H9 (cell line): Measurements from ENCODE around the gene FAF1. TPM values are rescaled to one million over a fixed set of nuclear protein-coding genes. Genes with fewer than 3 reads are reported as not detected.
A peak's percentile ranks its signal among the peaks of the same experiment; 100 is the strongest.

Experiments
- DNase-seq: peaks from one replicate; pipeline ENCODE4 v3.0.0-alpha.2; 2017
- H2AFZ ChIP-seq: one replicate; pipeline ENCODE4 v1.6.1; 2013; ENCODE audit warnings: mild to moderate bottlenecking, low read length, control low read depth, moderate library complexity
- H2AK5ac ChIP-seq: 2 replicates; pipeline ENCODE4 v1.6.1; 2013; ENCODE audit warnings: low read length, control low read depth, mixed read lengths; ENCODE audit not compliant: insufficient read length
- H2BK120ac ChIP-seq: one replicate; pipeline ENCODE4 v1.6.1; 2013; ENCODE audit warnings: low read depth, mild to moderate bottlenecking, low read length, control low read depth, inconsistent platforms; ENCODE audit not compliant: poor library complexity, severe bottlenecking
- H2BK12ac ChIP-seq: 2 replicates; pipeline ENCODE4 v1.6.1; 2013; ENCODE audit warnings: low read length, control low read depth, mixed read lengths, low read depth; ENCODE audit not compliant: insufficient read length
- H2BK15ac ChIP-seq: 2 replicates; pipeline ENCODE4 v1.6.1; 2013; ENCODE audit warnings: low read depth, low read length, control low read depth
- H2BK20ac ChIP-seq: one replicate; pipeline ENCODE4 v1.6.1; 2013; ENCODE audit warnings: low read depth, mild to moderate bottlenecking, low read length, control low read depth, inconsistent platforms; ENCODE audit not compliant: poor library complexity, severe bottlenecking
- H2BK5ac ChIP-seq: 2 replicates; pipeline ENCODE4 v1.6.1; 2013; ENCODE audit warnings: low read length, control low read depth, mixed read lengths; ENCODE audit not compliant: insufficient read length
- H3K14ac ChIP-seq: 2 replicates; pipeline ENCODE4 v1.6.1; 2013; ENCODE audit warnings: low read length, control low read depth; ENCODE audit not compliant: insufficient read depth
- H3K18ac ChIP-seq: 2 replicates; pipeline ENCODE4 v1.6.1; 2013; ENCODE audit warnings: low read depth, mild to moderate bottlenecking, mixed read lengths, low read length, control low read depth; ENCODE audit not compliant: insufficient read length
- H3K23ac ChIP-seq: 2 replicates; pipeline ENCODE4 v1.6.1; 2013; ENCODE audit warnings: low read length, control low read depth, mixed read lengths, low read depth; ENCODE audit not compliant: insufficient read length
- H3K23me2 ChIP-seq: 2 replicates; pipeline ENCODE4 v1.6.1; 2013; ENCODE audit warnings: low read depth, mild to moderate bottlenecking, mixed read lengths, low read length, control low read depth; ENCODE audit not compliant: insufficient read length, poor library complexity, severe bottlenecking
- H3K27ac ChIP-seq: 2 replicates; pipeline ENCODE4 v1.5.1; 2013; ENCODE audit warnings: low read length, control low read depth, mixed read lengths, low read depth; ENCODE audit not compliant: insufficient read length
- H3K27me3 ChIP-seq: 2 replicates; pipeline ENCODE4 v1.6.1; 2013; ENCODE audit warnings: low read length, control low read depth, inconsistent platforms; ENCODE audit not compliant: insufficient read depth
- H3K4ac ChIP-seq: 2 replicates; pipeline ENCODE4 v1.6.1; 2013; ENCODE audit warnings: low read depth, mild to moderate bottlenecking, control low read depth, inconsistent platforms, low read length, moderate library complexity
- H3K4me1 ChIP-seq: 2 replicates; pipeline ENCODE4 v1.6.1; 2013; ENCODE audit warnings: low read length, control low read depth, inconsistent platforms; ENCODE audit not compliant: insufficient read depth
- H3K4me2 ChIP-seq: 2 replicates; pipeline ENCODE4 v1.6.1; 2013; ENCODE audit warnings: low read length, control low read depth, mixed read lengths; ENCODE audit not compliant: insufficient read length, insufficient read depth
- H3K56ac ChIP-seq: 2 replicates; pipeline ENCODE4 v1.6.1; 2013; ENCODE audit warnings: low read depth, mild to moderate bottlenecking, mixed read lengths, low read length, control low read depth; ENCODE audit not compliant: insufficient read length
- H3K79me1 ChIP-seq: 2 replicates; pipeline ENCODE4 v1.6.1; 2013; ENCODE audit warnings: low read depth, mild to moderate bottlenecking, moderate library complexity, low read length, control low read depth, inconsistent platforms; ENCODE audit not compliant: insufficient read depth, poor library complexity, severe bottlenecking
- H3K79me2 ChIP-seq: 2 replicates; pipeline ENCODE4 v1.6.1; 2013; ENCODE audit warnings: low read length, control low read depth, inconsistent platforms; ENCODE audit not compliant: insufficient read depth
- H3K9ac ChIP-seq: 2 replicates; pipeline ENCODE4 v1.6.1; 2013; ENCODE audit warnings: low read length, control low read depth, mixed read lengths; ENCODE audit not compliant: insufficient read length; ENCODE audit errors: extremely low read depth
- H3K9me3 ChIP-seq: one replicate; pipeline ENCODE4 v1.6.1; 2013; ENCODE audit warnings: low read depth, low read length, inconsistent platforms; ENCODE audit not compliant: control insufficient read depth
- H3T11ph ChIP-seq: one replicate; pipeline ENCODE4 v1.6.1; 2013; ENCODE audit warnings: mild to moderate bottlenecking, low read length, control low read depth, inconsistent platforms
- H4K20me1 ChIP-seq: one replicate; pipeline ENCODE4 v1.6.1; 2013; ENCODE audit not compliant: control insufficient read depth, insufficient read length, insufficient read depth
- H4K5ac ChIP-seq: 2 replicates; pipeline ENCODE4 v1.6.1; 2013; ENCODE audit warnings: low read depth, mild to moderate bottlenecking, mixed read lengths, low read length, control low read depth; ENCODE audit not compliant: insufficient read length
- H4K8ac ChIP-seq: replicated peaks from 2 replicates; pipeline ENCODE4 v1.6.1; 2013; ENCODE audit warnings: low read length, control low read depth, mixed read lengths, low read depth; ENCODE audit not compliant: insufficient read length
- H4K91ac ChIP-seq: 2 replicates; pipeline ENCODE4 v1.6.1; 2013; ENCODE audit warnings: low read depth, mild to moderate bottlenecking, moderate library complexity, mixed read lengths, low read length, control low read depth; ENCODE audit not compliant: insufficient read length
- H3K27ac Mint-ChIP-seq, 3 experiments: 2 replicates in 2 of 3; 3 replicates in 1 of 3; pipeline ENCODE4 v1.8.0; 2020 to 2021; ENCODE audit warnings: mixed read lengths in 3 of 3, mild to moderate bottlenecking in 1 of 3, moderate library complexity in 1 of 3
- H3K27me3 Mint-ChIP-seq: 2 replicates; pipeline ENCODE4 v1.8.0; 2021; ENCODE audit warnings: low read depth, mild to moderate bottlenecking, moderate library complexity, mixed read lengths
- H3K36me3 Mint-ChIP-seq, 3 experiments: 2 replicates in 2 of 3; 3 replicates in 1 of 3; pipeline ENCODE4 v1.8.0; 2020 to 2021; ENCODE audit warnings: low read depth in 3 of 3, mixed read lengths in 3 of 3; ENCODE audit not compliant: insufficient read depth in 1 of 3
- H3K4me1 Mint-ChIP-seq, 2 experiments: 2 replicates each; pipeline ENCODE4 v1.8.0; 2020; ENCODE audit warnings: mixed read lengths in 2 of 2
- H3K4me3 Mint-ChIP-seq, 2 experiments: 2 replicates in 1 of 2; 3 replicates in 1 of 2; pipeline ENCODE4 v1.8.0; 2020 to 2021; ENCODE audit warnings: mild to moderate bottlenecking in 2 of 2, mixed read lengths in 2 of 2, moderate library complexity in 1 of 2
- H3K9me3 Mint-ChIP-seq, 2 experiments: 2 replicates in 1 of 2; 3 replicates in 1 of 2; pipeline ENCODE4 v1.8.0; 2020; ENCODE audit warnings: mild to moderate bottlenecking in 2 of 2, mixed read lengths in 2 of 2, moderate library complexity in 1 of 2
- WGBS: extraction: QIAGEN DNeasy Blood & Tissue Kit; methylation state at CpG from one replicate; pipeline ENCODE4 v1.1.7; 2013; ENCODE audit warnings: missing lambda C conversion rate, low lambda C conversion rate, mixed read lengths; ENCODE audit not compliant: insufficient read length; ENCODE audit errors: extremely low coverage; 5-methylcytosine and 5-hydroxymethylcytosine counted together
- total RNA-seq: library from RNA; stranded (reverse); gene quantifications from 2 replicates; pipeline ENCODE4 v1.2.1, GENCODE V29; 2021
- TF ChIP-seq, protein P1 (sequence below): fragments of 200-600 bp; sonication (generic); conservative IDR thresholded peaks from 3 replicates; pipeline ENCODE4 v1.8.0; 2021; ENCODE audit warnings: antibody characterized with exemption, mild to moderate bottlenecking

The FAF1 gene
- total RNA-seq, 1 experiment from 2014 or later, result 60.8 TPM

DNA sequence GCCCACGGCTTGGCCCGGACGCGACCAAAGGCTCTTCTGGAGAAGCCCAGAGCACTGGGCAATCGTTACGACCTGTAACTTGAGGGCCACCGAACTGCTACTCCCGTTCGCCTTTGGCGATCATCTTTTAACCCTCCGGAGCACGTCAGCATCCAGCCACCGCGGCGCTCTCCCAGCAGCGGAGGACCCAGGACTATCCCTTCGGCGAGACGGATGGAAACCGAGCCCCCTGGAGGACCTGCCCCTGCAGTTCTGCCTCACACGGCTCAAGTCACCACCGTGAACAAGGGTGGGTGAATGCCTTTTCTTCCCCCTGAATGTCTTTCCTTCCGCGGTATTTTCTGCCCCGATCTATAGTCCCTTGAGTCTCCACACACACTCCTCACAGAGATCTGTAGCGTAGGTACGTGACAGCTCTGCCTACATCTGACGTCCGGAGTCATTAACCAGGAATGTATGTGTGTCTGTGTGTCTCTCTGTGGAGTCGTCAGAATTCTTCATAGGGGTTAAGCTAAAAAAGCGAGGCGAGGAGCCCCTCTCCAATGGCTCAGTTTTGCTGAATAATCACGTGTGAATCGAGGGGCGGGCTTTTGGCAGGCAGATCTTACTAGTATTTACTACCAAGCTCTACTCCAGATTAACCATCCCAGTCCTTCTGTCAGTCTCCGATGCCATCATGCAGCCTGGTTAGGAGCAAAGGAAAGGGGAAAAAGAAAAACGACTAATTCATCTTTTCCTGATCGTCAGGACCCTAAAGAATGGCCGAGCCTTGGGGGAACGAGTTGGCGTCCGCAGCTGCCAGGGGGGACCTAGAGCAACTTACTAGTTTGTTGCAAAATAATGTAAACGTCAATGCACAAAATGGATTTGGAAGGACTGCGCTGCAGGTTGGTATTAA, 9.8 kb upstream of the FAF1 start, which contains the start of gene CDKN2C:
Gene CDKN2C, plus strand, starts transcription at position 635 of the 898 bp plus-strand sequence. Its CDS starts 124 bp downstream, at position 759.
- Histone ChIP-seq H2AK5ac (no peak within 1 kb of the TSS), H3K14ac (no peak within 1 kb of the TSS), H4K91ac (no peak within 1 kb of the TSS), H3K18ac (no peak within 1 kb of the TSS), H3K9ac (no peak within 1 kb of the TSS), H3T11ph (no peak within 1 kb of the TSS), H4K20me1 (no peaks in the 10 kb centered on the region), H3K23me2 (peaks cover 17% of the 10 kb centered on the region), H3K9me3 (no peaks in the 10 kb centered on the region), H3K4ac (no peak within 1 kb of the TSS), H3K27ac (no peak within 1 kb of the TSS), H2BK120ac (no peak within 1 kb of the TSS), H3K27me3 (peaks cover 55% of the 10 kb centered on the region), H3K4me2 (peak within 1 kb of the TSS; percentile 79), H2AFZ (no peak within 1 kb of the TSS), H3K79me1 (no peaks in the 10 kb centered on the region), H3K56ac (no peak within 1 kb of the TSS), H3K79me2 (no peaks in the 10 kb centered on the region), H3K23ac (no peak within 1 kb of the TSS), H3K4me1 (no peaks in the 10 kb centered on the region), H2BK12ac (no peak within 1 kb of the TSS), H4K5ac (no peak within 1 kb of the TSS), H2BK20ac (no peak within 1 kb of the TSS), H2BK5ac (no peak within 1 kb of the TSS), H2BK15ac (no peak within 1 kb of the TSS), H4K8ac (no peak within 1 kb of the TSS)
- H3K27ac Mint-ChIP-seq, result no peak within 1 kb of the TSS
- no peaks in the 10 kb centered on the region for H3K36me3 Mint-ChIP-seq
- peaks cover 12 to 28% of the 10 kb centered on the region in 2 experiments for H3K4me1 Mint-ChIP-seq
- peak within 1 kb of the TSS; percentile 59 to 84 for H3K4me3 Mint-ChIP-seq
- TF ChIP-seq, protein P1, sequence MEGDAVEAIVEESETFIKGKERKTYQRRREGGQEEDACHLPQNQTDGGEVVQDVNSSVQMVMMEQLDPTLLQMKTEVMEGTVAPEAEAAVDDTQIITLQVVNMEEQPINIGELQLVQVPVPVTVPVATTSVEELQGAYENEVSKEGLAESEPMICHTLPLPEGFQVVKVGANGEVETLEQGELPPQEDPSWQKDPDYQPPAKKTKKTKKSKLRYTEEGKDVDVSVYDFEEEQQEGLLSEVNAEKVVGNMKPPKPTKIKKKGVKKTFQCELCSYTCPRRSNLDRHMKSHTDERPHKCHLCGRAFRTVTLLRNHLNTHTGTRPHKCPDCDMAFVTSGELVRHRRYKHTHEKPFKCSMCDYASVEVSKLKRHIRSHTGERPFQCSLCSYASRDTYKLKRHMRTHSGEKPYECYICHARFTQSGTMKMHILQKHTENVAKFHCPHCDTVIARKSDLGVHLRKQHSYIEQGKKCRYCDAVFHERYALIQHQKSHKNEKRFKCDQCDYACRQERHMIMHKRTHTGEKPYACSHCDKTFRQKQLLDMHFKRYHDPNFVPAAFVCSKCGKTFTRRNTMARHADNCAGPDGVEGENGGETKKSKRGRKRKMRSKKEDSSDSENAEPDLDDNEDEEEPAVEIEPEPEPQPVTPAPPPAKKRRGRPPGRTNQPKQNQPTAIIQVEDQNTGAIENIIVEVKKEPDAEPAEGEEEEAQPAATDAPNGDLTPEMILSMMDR, result no peak
- WGBS, result no CpG with 5 or more reads among the region's 44 CpGs
- peak; percentile 55 for DNase-seq
- peaks cover 0 to 3% of the 10 kb centered on the region in 2 experiments; a peak in 2 of 5 replicates for H3K9me3 Mint-ChIP-seq
- H3K27me3 Mint-ChIP-seq, result peaks cover 95% of the 10 kb centered on the region
